Stimulated activated CD4-positive, alpha-beta T cell treated with anti-CD3 and anti-CD28 coated beads, Interleukin-12 subunit alpha, Interleukin-12 subunit beta, amount 100 ng/mL, for 4 hours (primary cell): ENCODE results near the gene C17orf67.

Experiments used
- DNase-seq: peaks from one replicate; pipeline ENCODE4 v3.0.0-alpha.2; 2020

Gene C17orf67

GRCh38 chr17:56804454-56804853 lies 29.3 kb downstream of the C17orf67 start:
- DNase-seq, result no peak

- no peak for DNase-seq
Measured at GRCh38 chr17:56803071-56803470, 30.6 kb downstream of the C17orf67 start.

- DNase-seq, result no peak
Measured at GRCh38 chr17:56801459-56802178, 32.1 kb downstream of the C17orf67 start.

- no peak for DNase-seq
Measured at GRCh38 chr17:56798916-56799315, 34.8 kb downstream of the C17orf67 start.

- no peak for DNase-seq
Measured at GRCh38 chr17:56796536-56796935, 37.2 kb downstream of the C17orf67 start.

- no peak for DNase-seq
Measured at GRCh38 chr17:56795221-56795865, 38.4 kb downstream of the C17orf67 start.

- DNase-seq, result no peak
Measured at GRCh38 chr17:56793957-56794356, 39.8 kb downstream of the C17orf67 start.

- no peak for DNase-seq
Measured at GRCh38 chr17:56793531-56793930, 40.2 kb downstream of the C17orf67 start.

- no peak for DNase-seq
Measured at GRCh38 chr17:56792267-56792666, 41.5 kb downstream of the C17orf67 start.

GRCh38 chr17:56786989-56787482 lies 46.7 kb downstream of the C17orf67 start:
- DNase-seq, result peak; percentile 24

- DNase-seq, result no peak
Measured at GRCh38 chr17:56785997-56786680, 47.6 kb downstream of the C17orf67 start.

- no peak for DNase-seq
Measured at GRCh38 chr17:56785405-56785804, 48.3 kb downstream of the C17orf67 start.

GRCh38 chr17:56782338-56782737 lies 51.4 kb downstream of the C17orf67 start:
- DNase-seq, result no peak

GRCh38 chr17:56781906-56782305 lies 51.8 kb downstream of the C17orf67 start:
- DNase-seq, result no peak

- DNase-seq, result peak; percentile 84
Measured at GRCh38 chr17:56779898-56780777, 53.6 kb downstream of the C17orf67 start.

GRCh38 chr17:56779322-56779721 lies 54.4 kb downstream of the C17orf67 start:
- no peak for DNase-seq

- no peak for DNase-seq
Measured at GRCh38 chr17:56778898-56779297, 54.8 kb downstream of the C17orf67 start.

GRCh38 chr17:56777859-56778258 lies 55.9 kb downstream of the C17orf67 start:
- no peak for DNase-seq

- no peak for DNase-seq
Measured at GRCh38 chr17:56774650-56775049, 59.1 kb downstream of the C17orf67 start.

GRCh38 chr17:56773124-56773523 lies 60.6 kb downstream of the C17orf67 start:
- no peak for DNase-seq

- no peak for DNase-seq
Measured at GRCh38 chr17:56772442-56772841, 61.3 kb downstream of the C17orf67 start.

GRCh38 chr17:56771975-56772374 lies 61.7 kb downstream of the C17orf67 start:
- DNase-seq, result no peak

- no peak for DNase-seq
Measured at GRCh38 chr17:56771563-56771962, 62.2 kb downstream of the C17orf67 start.
